ENCODE data around the gene DYNC2H1.
A peak's percentile ranks its signal among the peaks of the same experiment; 100 is the strongest.

The DYNC2H1 gene

GRCh38 chr11:103071008-103071407 is 38.2 kb upstream of the DYNC2H1 start:
- TF ChIP-seq CTCF (conservative IDR thresholded peaks at IDR 0.05; ENCODE audit: control insufficient read depth, insufficient read depth, low read depth, low read length), result no peak
- DNase-seq (ENCODE audit: low read depth), result no peak
- H3K4me3 ChIP-seq (ENCODE audit: control insufficient read depth, low read depth, low read length), result no peak overlapping the region

- DNase-seq (ENCODE audit: low read depth), result no peak
- no peak overlapping the region for H3K4me3 ChIP-seq (ENCODE audit: control insufficient read depth, low read depth, low read length)
- no peak for TF ChIP-seq CTCF (conservative IDR thresholded peaks at IDR 0.05; ENCODE audit: control insufficient read depth, insufficient read depth, low read depth, low read length)
Measured at GRCh38 chr11:103076361-103076760, 32.9 kb upstream of the DYNC2H1 start.

GRCh38 chr11:103077554-103077953 is 31.7 kb upstream of the DYNC2H1 start:
- TF ChIP-seq CTCF (conservative IDR thresholded peaks at IDR 0.05; ENCODE audit: control insufficient read depth, insufficient read depth, low read depth, low read length), result no peak
- no peak for DNase-seq (ENCODE audit: low read depth)
- H3K4me3 ChIP-seq (ENCODE audit: control insufficient read depth, low read depth, low read length), result no peak overlapping the region

- no peak for DNase-seq (ENCODE audit: low read depth)
- no peak overlapping the region for H3K4me3 ChIP-seq (ENCODE audit: control insufficient read depth, low read depth, low read length)
- no peak for TF ChIP-seq CTCF (conservative IDR thresholded peaks at IDR 0.05; ENCODE audit: control insufficient read depth, insufficient read depth, low read depth, low read length)
Measured at GRCh38 chr11:103078710-103079109, 30.5 kb upstream of the DYNC2H1 start.

GRCh38 chr11:103079833-103080232 is 29.4 kb upstream of the DYNC2H1 start:
- TF ChIP-seq CTCF (conservative IDR thresholded peaks at IDR 0.05; ENCODE audit: control insufficient read depth, insufficient read depth, low read depth, low read length), result no peak
- peak; percentile 51 for DNase-seq (ENCODE audit: low read depth)

GRCh38 chr11:103085758-103086365 is 23.4 kb upstream of the DYNC2H1 start:
- no peak for TF ChIP-seq CTCF (conservative IDR thresholded peaks at IDR 0.05; ENCODE audit: control insufficient read depth, insufficient read depth, low read depth, low read length)
- H3K4me3 ChIP-seq (ENCODE audit: control insufficient read depth, low read depth, low read length), result no peak overlapping the region
- DNase-seq (ENCODE audit: low read depth), result peak; percentile 35

More at GRCh38 chr11:103079833-103080232, 29.4 kb upstream of the DYNC2H1 start:
- no peak overlapping the region for H3K4me3 ChIP-seq (ENCODE audit: control insufficient read depth, low read depth, low read length)

GRCh38 chr11:103086461-103086860 is 22.8 kb upstream of the DYNC2H1 start:
- H3K4me3 ChIP-seq (ENCODE audit: control insufficient read depth, low read depth, low read length), result no peak overlapping the region
- DNase-seq (ENCODE audit: low read depth), result no peak
- TF ChIP-seq CTCF (conservative IDR thresholded peaks at IDR 0.05; ENCODE audit: control insufficient read depth, insufficient read depth, low read depth, low read length), result no peak
